Measurements from ENCODE around the gene IFT88. TPM values are rescaled to one million over a fixed set of nuclear protein-coding genes. Genes with fewer than 3 reads are reported as not detected.

The IFT88 gene
- total and polyA plus RNA-seq, 2 of the 4 experiments (the other 2 are of a cell fraction) = 5.5 to 8.6 TPM

- peaks cover 4% of the 10 kb centered on the region; the same call in 1 of the 2 replicates for H3K4me1 ChIP-seq (ENCODE audit: control insufficient read depth, insufficient read depth, low read length)
- peaks cover 4% of the 10 kb centered on the region for H3K27me3 ChIP-seq (ENCODE audit: control insufficient read depth, insufficient read depth, low read length)
- no peak overlapping the region for H3K9ac ChIP-seq (ENCODE audit: low read depth, low read length)
- WGBS, 2 experiments (ENCODE audit: extremely low coverage in 2 of 2, insufficient read length in 1 of 2) = 50% methylated on average over 2 of the region's 9 CpGs; no CpG with 5 or more reads in 1 of the 2 experiments
- DNase-seq (peak; percentile 28), ATAC-seq (ENCODE audit: low read depth) (no peak)
- no peak overlapping the region for H3K18ac ChIP-seq (ENCODE audit: low read depth, low read length)
- H3K79me1 ChIP-seq (ENCODE audit: low read depth in 1 of 2, low read length in 2 of 2) = 0 out of 4 replicates have a peak, but pooled peaks cover 0 to 5% of the 10 kb centered on the region in 2 experiments
- BruUV-seq (replicated peaks) = no TSS peak
- no peaks in the 10 kb centered on the region for H3K9me3 ChIP-seq (ENCODE audit: control insufficient read depth, insufficient read depth, low read length)
- peaks cover 7% of the 10 kb centered on the region; the same call in 1 of the 2 replicates for H3K9me1 ChIP-seq (ENCODE audit: insufficient read depth, low read length)
- in situ Hi-C loops (cut with MboI; ENCODE audit: low sequenced_read_pairs) = loop anchor here (10.0 to 25.0 kb wide), 2 partner anchors 198 to 515 kb away; partner anchors contain the start of gene GJB2
- ChIA-PET CTCF (interaction anchor here (1.7 kb wide), 1 partner anchor 14 kb away, joined by 4 read pairs; no protein-coding TSS in a partner anchor), POLR2A (ENCODE audit: unreplicated experiment) (no interaction called here)
- intact Hi-C loops (cut with micrococcal nuclease) = loop anchor here (1.0 to 5.0 kb wide), 3 partner anchors 90 to 520 kb away; no protein-coding TSS in a partner anchor
- dilution Hi-C loops (cut with HindIII; ENCODE audit: low sequenced_read_pairs, unreplicated experiment) = no loop called here
- no peak overlapping the region for H3K27ac ChIP-seq (ENCODE audit: insufficient read depth, low read length)
- no peaks in the 10 kb centered on the region for H4K20me1 ChIP-seq (ENCODE audit: insufficient read depth, low read length)
- H2BK20ac ChIP-seq (ENCODE audit: low read depth, low read length) = no peak overlapping the region
- H4K91ac ChIP-seq (ENCODE audit: insufficient read depth, low read depth, low read length) = no peak overlapping the region
- H2BK15ac ChIP-seq (ENCODE audit: low read depth, low read length) = no peak overlapping the region
- no peaks in the 10 kb centered on the region for H3K36me3 ChIP-seq (ENCODE audit: control insufficient read depth, insufficient read depth, low read length)
- H3K14ac ChIP-seq (replicated peaks; ENCODE audit: low read depth, low read length) = no peak overlapping the region
- peak overlapping the region; percentile 31 for H2AK9ac ChIP-seq (replicated peaks; ENCODE audit: low read depth, low read length, poor library complexity)
- H2BK120ac ChIP-seq (ENCODE audit: low read depth, low read length) = no peak overlapping the region
- H3K23ac ChIP-seq (ENCODE audit: low read depth, low read length) = peak overlapping the region; percentile 74
- no peak overlapping the region for H4K5ac ChIP-seq (ENCODE audit: low read depth, low read length)
- TF ChIP-seq MAZ (IDR thresholded peaks at IDR 0.05; ENCODE audit: borderline replicate concordance, low read depth, low read length) = no peak
- TF ChIP-seq BHLHE40 (IDR thresholded peaks at IDR 0.05; ENCODE audit: low read depth, low read length) = 0 out of 2 replicates have a peak, but pooled peaks have one; percentile 26
- H3K4me3 ChIP-seq (ENCODE audit: insufficient read depth, low read depth, low read length) = peak overlapping the region; percentile 77
- H3K56ac ChIP-seq (ENCODE audit: extremely low read depth, insufficient read depth, low read length) = no peak overlapping the region
- H2AK5ac ChIP-seq (ENCODE audit: low read depth, low read length) = no peak overlapping the region; the same call in 1 of the 2 replicates
- H2BK5ac ChIP-seq (ENCODE audit: low read depth, low read length, poor library complexity, severe bottlenecking) = no peak overlapping the region
- no peak overlapping the region for H3K4ac ChIP-seq (ENCODE audit: low read depth, low read length)
- peak overlapping the region; percentile 84 for H3K4me2 ChIP-seq (ENCODE audit: low read depth, low read length)
- no peak overlapping the region for H4K8ac ChIP-seq (ENCODE audit: low read depth in 2 of 2, low read length in 2 of 2)
- H2AFZ ChIP-seq (replicated peaks; ENCODE audit: low read length, poor library complexity) = peak overlapping the region; percentile 98
These were observed 135.6 kb downstream of the IFT88 start for GRCh38 chr13:20702530-20702914.

All from IMR-90 (cell line).